Neural cell (in vitro differentiated cells): ENCODE measurements around the gene ENAH. TPM values are rescaled to one million over a fixed set of nuclear protein-coding genes. Genes with fewer than 3 reads are reported as not detected.
A peak's percentile ranks its signal among the peaks of the same experiment; 100 is the strongest.
"Not testable (repeated sequence)": the region's sequence is repeated elsewhere in the genome, so short reads cannot be mapped to it uniquely, and the experiment has no call there.

Experiments used
- H2AFZ ChIP-seq: fragments of 200-600, 300-800 bp; sonication (generic), shearing (Covaris generic); 2 replicates; pipeline ENCODE4 v1.6.0; 2014; ENCODE audit warnings: low read depth, mild to moderate bottlenecking, antibody characterized with exemption, low read length, moderate library complexity
- H3F3A ChIP-seq: fragments of 200-600 bp; shearing (Covaris generic); 2 replicates; pipeline ENCODE4 v1.6.1; 2016; ENCODE audit warnings: mild to moderate bottlenecking, moderate library complexity, mixed read lengths, antibody characterized with exemption, low read length; ENCODE audit not compliant: insufficient read depth, poor library complexity, severe bottlenecking
- H3K27ac ChIP-seq: fragments of 200-600, 300-800 bp; sonication (generic), shearing (Covaris generic); 2 replicates; pipeline ENCODE4 v1.5.1; 2014; ENCODE audit warnings: mild to moderate bottlenecking, low read length, moderate library complexity
- H3K27me3 ChIP-seq: fragments of 300-800, 200-600 bp; sonication (generic), shearing (Covaris generic); 2 replicates; pipeline ENCODE4 v1.6.0; 2014; ENCODE audit warnings: mild to moderate bottlenecking, low read depth, low read length, moderate library complexity; ENCODE audit not compliant: insufficient read depth
- H3K36me3 ChIP-seq: fragments of 300-800, 200-600 bp; sonication (generic), shearing (Covaris generic); 2 replicates; pipeline ENCODE4 v1.5.1; 2014; ENCODE audit warnings: mild to moderate bottlenecking, antibody characterized with exemption, low read length, moderate library complexity; ENCODE audit not compliant: insufficient read depth
- H3K4me2 ChIP-seq: fragments of 300-800, 200-600 bp; sonication (generic), shearing (Covaris generic); 2 replicates; pipeline ENCODE4 v1.6.0; 2014; ENCODE audit warnings: mild to moderate bottlenecking, low read length
- H3K4me3 ChIP-seq: fragments of 300-800, 200-600 bp; sonication (generic), shearing (Covaris generic); 2 replicates; pipeline ENCODE4 v1.5.1; 2014; ENCODE audit warnings: mild to moderate bottlenecking, low read length, moderate library complexity
- H3K79me2 ChIP-seq: fragments of 200-600 bp; shearing (Covaris generic); replicated peaks from 2 replicates; pipeline ENCODE4 v1.6.0; 2014; ENCODE audit warnings: mild to moderate bottlenecking, low read length, moderate library complexity; ENCODE audit not compliant: insufficient read depth
- H3K9ac ChIP-seq: fragments of 300-800, 200-600 bp; sonication (generic), shearing (Covaris generic); 2 replicates; pipeline ENCODE4 v1.6.1; 2016; ENCODE audit warnings: mild to moderate bottlenecking, low read length, mixed read lengths
- H3K9me2 ChIP-seq: fragments of 200-600 bp; shearing (Covaris generic); 2 replicates; pipeline ENCODE4 v1.6.1; 2016; ENCODE audit warnings: mild to moderate bottlenecking, low read length, mixed read lengths; ENCODE audit not compliant: insufficient read depth
- H3K9me3 ChIP-seq: fragments of 200-600, 300-800 bp; sonication (generic), shearing (Covaris generic); 2 replicates; pipeline ENCODE4 v1.6.1; 2016; ENCODE audit warnings: mild to moderate bottlenecking, mixed run types, low read length, moderate library complexity, mixed read lengths
- H4K20me1 ChIP-seq: fragments of 200-600 bp; shearing (Covaris generic); 2 replicates; pipeline ENCODE4 v1.6.1; 2016; ENCODE audit warnings: mild to moderate bottlenecking, mixed run types; ENCODE audit not compliant: insufficient read depth
- CTCF ChIP-seq: fragments of 450-650 bp; IDR thresholded peaks from 2 replicates; pipeline ENCODE4 v1.5.1; 2014; ENCODE audit warnings: antibody characterized with exemption, mild to moderate bottlenecking, moderate library complexity; ENCODE audit not compliant: poor library complexity, severe bottlenecking
- EP300 ChIP-seq: fragments of 450-650 bp; conservative IDR thresholded peaks from 2 replicates; pipeline ENCODE4 v1.6.1; 2014; ENCODE audit warnings: antibody characterized with exemption, mild to moderate bottlenecking, moderate library complexity; ENCODE audit not compliant: poor library complexity, severe bottlenecking
- EZH2 ChIP-seq: fragments of 200-600, 300-800 bp; shearing (Covaris generic), sonication (generic); IDR thresholded peaks from 2 replicates; pipeline ENCODE4 v1.6.1; 2014; ENCODE audit warnings: antibody characterized with exemption, low read length, borderline replicate concordance, mild to moderate bottlenecking; ENCODE audit not compliant: insufficient read depth, poor library complexity, severe bottlenecking
- MXI1 ChIP-seq: fragments of 450-650 bp; conservative IDR thresholded peaks from 2 replicates; pipeline ENCODE4 v1.6.1; 2014; ENCODE audit warnings: antibody characterized with exemption, mild to moderate bottlenecking; ENCODE audit not compliant: poor library complexity, severe bottlenecking
- POLR2AphosphoS5 ChIP-seq: IDR thresholded peaks from 2 replicates; pipeline ENCODE4 v1.6.1; 2012
- RAD21 ChIP-seq: fragments of 450-650 bp; conservative IDR thresholded peaks from 2 replicates; pipeline ENCODE4 v1.6.1; 2014; ENCODE audit warnings: antibody characterized with exemption, mild to moderate bottlenecking, moderate library complexity
- REST ChIP-seq: IDR thresholded peaks from 2 replicates; pipeline ENCODE4 v1.6.1; 2012; ENCODE audit warnings: borderline replicate concordance
- SMC3 ChIP-seq: fragments of 450-650 bp; conservative IDR thresholded peaks from 2 replicates; pipeline ENCODE4 v1.6.1; 2014; ENCODE audit warnings: antibody characterized with exemption, mild to moderate bottlenecking, moderate library complexity; ENCODE audit not compliant: poor library complexity
- TAF1 ChIP-seq: IDR thresholded peaks from 2 replicates; pipeline ENCODE4 v1.6.1; 2012; ENCODE audit warnings: low read depth
- polyA plus RNA-seq: library from polyadenylated mRNA; depleted of rRNA; stranded (reverse); fragments of >200 nt; gene quantifications from 2 replicates; pipeline ENCODE4 v1.2.3, GENCODE V29; 2014

Gene ENAH
- polyA plus RNA-seq, 1 donor from 2014 or later, result 58.4 TPM

GRCh38 chr1:225631021-225631663 lies 21.8 kb downstream of the ENAH start:
- no peak overlapping the region for H3K27ac ChIP-seq
- H3K9me3 ChIP-seq, result no peaks in the 10 kb centered on the region
- H4K20me1 ChIP-seq, result no peaks in the 10 kb centered on the region
- no peak for TF ChIP-seq POLR2AphosphoS5
- no peak for TF ChIP-seq CTCF
- TF ChIP-seq RAD21, result no peak
- TF ChIP-seq EP300, result no peak
- no peak for TF ChIP-seq MXI1
- no peak for TF ChIP-seq TAF1
- TF ChIP-seq EZH2, result no peak
- no peak for TF ChIP-seq SMC3
- TF ChIP-seq REST, result no peak
- H3K9me2 ChIP-seq, result no peaks in the 10 kb centered on the region
- peaks cover 97% of the 10 kb centered on the region for H3K79me2 ChIP-seq
- H3K4me3 ChIP-seq, result peak overlapping the region; percentile 4
- no peaks in the 10 kb centered on the region for H3K27me3 ChIP-seq
- H3K9ac ChIP-seq, result no peak overlapping the region
- no peaks in the 10 kb centered on the region for H3K36me3 ChIP-seq
- H2AFZ ChIP-seq, result no peak overlapping the region
- no peak overlapping the region for H3K4me2 ChIP-seq
- H3F3A ChIP-seq, result peaks cover 5% of the 10 kb centered on the region

- Histone ChIP-seq H3K79me2 (peaks cover 97% of the 10 kb centered on the region), H4K20me1 (no peaks in the 10 kb centered on the region)
Measured at GRCh38 chr1:225629483-225629882, 23.4 kb downstream of the ENAH start.

GRCh38 chr1:225628794-225629193 lies 24.1 kb downstream of the ENAH start:
- not testable (repeated sequence) for H4K20me1 ChIP-seq, H3K9me2 ChIP-seq, H2AFZ ChIP-seq, H3K4me2 ChIP-seq, H3K27me3 ChIP-seq, H3K9ac ChIP-seq, H3K9me3 ChIP-seq, H3K27ac ChIP-seq, H3K4me3 ChIP-seq, H3K36me3 ChIP-seq, H3F3A ChIP-seq
- peaks cover 93% of the 10 kb centered on the region for H3K79me2 ChIP-seq

More at GRCh38 chr1:225629483-225629882, 23.4 kb downstream of the ENAH start:
- Histone ChIP-seq H3F3A (peaks cover 5% of the 10 kb centered on the region), H3K27me3 (no peaks in the 10 kb centered on the region), H3K4me3 (no peak overlapping the region), H3K9me3 (no peaks in the 10 kb centered on the region), H3K36me3 (no peaks in the 10 kb centered on the region), H3K4me2 (no peak overlapping the region), H3K9ac (no peak overlapping the region), H3K9me2 (no peaks in the 10 kb centered on the region), H2AFZ (no peak overlapping the region), H3K27ac (no peak overlapping the region)
- TF ChIP-seq RAD21 (no peak), EZH2 (no peak), SMC3 (no peak), EP300 (no peak)
